Transverse colon (tissue), 4 donors: Measurements from ENCODE around the gene SPACA5. TPM values are rescaled to one million over a fixed set of nuclear protein-coding genes. Genes with fewer than 3 reads are reported as not detected.

Experiments used
- DNase-seq: peaks from one replicate; pipeline ENCODE4 v3.0.0-alpha.2; 2019
- H3K27ac ChIP-seq, 4 donors: fragments of 200-600 bp; sonication (generic); 2 replicates each; pipeline ENCODE4 v1.5.1; 2016 to 2018; ENCODE audit warnings: inconsistent platforms in 4 of 4
- H3K27me3 ChIP-seq: fragments of 200-600 bp; sonication (generic); 2 replicates; pipeline ENCODE4 v1.5.1; 2017; ENCODE audit warnings: inconsistent platforms
- H3K36me3 ChIP-seq, 4 donors: fragments of 200-600 bp; sonication (generic); 2 replicates each; pipeline ENCODE4 v1.5.1; 2017 to 2019; ENCODE audit warnings: inconsistent platforms in 4 of 4
- H3K4me1 ChIP-seq, 4 donors: fragments of 200-600 bp; sonication (generic); 2 replicates each; pipeline ENCODE4 v1.5.1; 2017 to 2020; ENCODE audit warnings: inconsistent platforms in 4 of 4
- H3K4me3 ChIP-seq, 4 donors: fragments of 200-600 bp; sonication (generic); 1 replicate in 1 of 4; 2 replicates in 3 of 4; pipeline versions ENCODE4 v1.5.1 to v1.6.1; 2017 to 2019; ENCODE audit warnings: inconsistent platforms in 4 of 4
- H3K9me3 ChIP-seq, 2 donors: fragments of 200-600 bp; sonication (generic); 2 replicates each; pipeline ENCODE4 v1.5.1; 2017 to 2019; ENCODE audit warnings: inconsistent platforms in 2 of 2
- EP300 ChIP-seq: sonication (generic); formaldehyde crosslinking; IDR thresholded peaks from one replicate; pipeline ENCODE4 v1.6.1; 2017; ENCODE audit warnings: antibody characterized with exemption, low read depth
- POLR2A ChIP-seq: fragments of 450-650 bp; IDR thresholded peaks from one replicate; pipeline ENCODE4 v1.6.1; 2016; ENCODE audit warnings: antibody characterized with exemption, mild to moderate bottlenecking, moderate library complexity
- POLR2AphosphoS5 ChIP-seq, 3 donors: sonication (generic); formaldehyde crosslinking; IDR thresholded peaks; one replicate each; pipeline ENCODE4 v1.6.1; 2016; ENCODE audit warnings: antibody characterized with exemption in 3 of 3
- WGBS, 2 donors: methylation state at CpG; one replicate each; pipeline ENCODE4 v1.1.5; 2018; ENCODE audit warnings: low coverage in 1 of 2; 5-methylcytosine and 5-hydroxymethylcytosine counted together
- in situ Hi-C, 4 donors: fragments of 200-750 bp; cut with MboI; loops; one replicate each; pipeline versions ENCODE4 v1.15.0 to v1.15.1; 2017; ENCODE audit warnings: low sequenced_read_pairs in 3 of 4, low pct_ligation_motif_present in 1 of 4, low pct_unique_long_range_greater_than_20kb in 1 of 4
- intact Hi-C: fragments of 100-400 bp; cut with DNase I; formaldehyde crosslinking; loops from one replicate; pipeline ENCODE4 v1.15.1; 2023; ENCODE audit warnings: low total_unique reads
- total RNA-seq, 4 donors: library from RNA; depleted of rRNA; stranded (reverse); fragments of >200 nt; gene quantifications; one replicate each; pipeline ENCODE4 v1.1.0, GENCODE V29; 2016
- TF ChIP-seq, protein P1 (sequence below), 5 experiments: fragments of 200-600 bp in 3 of 5; fragments of 450-650 bp in 2 of 5; sonication (generic) in 3 of 5; IDR thresholded peaks; 1 replicate in 2 of 5; 2 replicates in 3 of 5; pipeline ENCODE4 v1.5.1; 2016 to 2017; ENCODE audit warnings: antibody characterized with exemption in 5 of 5, inconsistent platforms in 3 of 5, mild to moderate bottlenecking in 2 of 5, moderate library complexity in 1 of 5

SPACA5 gene
- total RNA-seq, 4 donors from 2014 or later, result not detected

DNA sequence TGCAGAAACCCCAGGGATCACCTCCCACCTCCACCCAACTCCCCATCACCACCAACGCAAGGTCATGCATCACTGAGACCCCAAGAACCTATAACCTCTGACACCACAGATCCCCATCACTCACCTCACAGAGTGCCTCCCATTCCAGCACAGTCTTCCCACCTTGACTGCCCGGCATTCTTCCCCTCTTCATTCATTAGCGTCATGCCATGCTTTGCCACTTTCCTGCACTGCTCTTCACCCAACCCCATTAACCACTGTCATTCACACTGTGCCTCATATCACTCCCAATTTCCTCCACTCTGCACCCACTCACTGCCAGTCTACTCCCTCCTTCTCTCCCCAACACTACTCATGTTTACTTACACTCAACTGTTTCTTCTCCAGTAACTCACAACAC lies 33.6 kb upstream of the SPACA5 start:
- Histone ChIP-seq H3K27me3 (no peaks in the 10 kb centered on the region), H3K4me3 (no peak overlapping the region), H3K9me3 (peaks cover 5 to 19% of the 10 kb centered on the region in 2 donors), H3K4me1 (no peaks in the 10 kb centered on the region), H3K36me3 (peaks cover 0 to 16% (median 4%) of the 10 kb centered on the region in 4 donors), H3K27ac (no peak overlapping the region)
- TF ChIP-seq POLR2A, result no peak
- no peak for TF ChIP-seq EP300
- TF ChIP-seq POLR2AphosphoS5 (IDR thresholded peaks at IDR 0.05), result no peak
- TF ChIP-seq, protein P1, sequence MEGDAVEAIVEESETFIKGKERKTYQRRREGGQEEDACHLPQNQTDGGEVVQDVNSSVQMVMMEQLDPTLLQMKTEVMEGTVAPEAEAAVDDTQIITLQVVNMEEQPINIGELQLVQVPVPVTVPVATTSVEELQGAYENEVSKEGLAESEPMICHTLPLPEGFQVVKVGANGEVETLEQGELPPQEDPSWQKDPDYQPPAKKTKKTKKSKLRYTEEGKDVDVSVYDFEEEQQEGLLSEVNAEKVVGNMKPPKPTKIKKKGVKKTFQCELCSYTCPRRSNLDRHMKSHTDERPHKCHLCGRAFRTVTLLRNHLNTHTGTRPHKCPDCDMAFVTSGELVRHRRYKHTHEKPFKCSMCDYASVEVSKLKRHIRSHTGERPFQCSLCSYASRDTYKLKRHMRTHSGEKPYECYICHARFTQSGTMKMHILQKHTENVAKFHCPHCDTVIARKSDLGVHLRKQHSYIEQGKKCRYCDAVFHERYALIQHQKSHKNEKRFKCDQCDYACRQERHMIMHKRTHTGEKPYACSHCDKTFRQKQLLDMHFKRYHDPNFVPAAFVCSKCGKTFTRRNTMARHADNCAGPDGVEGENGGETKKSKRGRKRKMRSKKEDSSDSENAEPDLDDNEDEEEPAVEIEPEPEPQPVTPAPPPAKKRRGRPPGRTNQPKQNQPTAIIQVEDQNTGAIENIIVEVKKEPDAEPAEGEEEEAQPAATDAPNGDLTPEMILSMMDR (IDR thresholded peaks at IDR 0.05), result no peak
- DNase-seq, result no peak
- in situ Hi-C loops (no loop called here), intact Hi-C loops (no loop called here)
- WGBS, 2 donors, result 93% methylated on average over 3 of the region's 3 CpGs; no CpG with 5 or more reads in 1 of the 2 donors

DNA sequence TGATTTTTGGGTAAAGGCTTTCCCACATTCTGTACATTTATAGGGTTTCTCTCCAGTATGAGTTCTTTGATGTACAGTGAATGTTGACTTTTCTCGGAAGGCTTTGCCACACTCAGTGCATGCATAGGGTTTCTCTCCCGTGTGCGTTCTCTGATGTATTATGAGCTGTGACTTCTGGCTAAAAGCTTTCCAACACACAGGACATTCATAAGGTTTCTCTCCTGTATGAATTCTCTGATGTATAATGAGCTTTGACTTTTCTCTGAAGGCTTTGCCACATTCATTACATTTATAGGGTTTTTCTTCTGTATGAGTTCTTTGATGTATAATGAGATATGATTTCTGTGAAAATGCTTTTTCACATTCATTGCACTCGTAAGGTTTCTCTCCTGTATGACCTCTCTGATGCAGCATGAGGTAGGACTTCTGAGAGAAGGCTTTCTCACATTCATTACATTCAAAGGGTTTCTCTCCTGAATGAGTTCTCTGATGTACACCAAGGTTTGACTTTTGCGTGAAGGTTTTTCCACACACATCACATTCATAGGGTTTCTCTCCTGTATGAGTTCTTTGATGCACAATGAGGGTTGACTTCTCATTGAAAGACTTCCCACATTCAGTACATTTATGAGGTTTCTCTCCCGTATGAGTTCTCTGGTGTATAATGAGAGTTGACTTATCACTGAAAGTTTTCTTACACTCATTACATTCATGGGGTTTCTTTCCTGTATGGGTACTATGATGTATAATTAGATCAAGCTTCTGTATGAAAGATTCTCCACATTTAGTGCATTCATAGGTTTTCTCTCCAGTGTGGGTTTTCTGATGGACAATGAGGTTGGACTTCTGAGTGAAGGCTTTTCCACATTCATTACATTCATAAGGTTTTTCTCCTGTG lies 30.3 kb upstream of the SPACA5 start:
- no peaks in the 10 kb centered on the region for H3K4me1 ChIP-seq
- intact Hi-C loops (no loop called here), in situ Hi-C loops (no loop called here)
- 40 to 94% methylated on average over 1 to 6 of the region's 6 CpGs for WGBS, 2 donors
- no peak overlapping the region for H3K4me3 ChIP-seq
- no peak for DNase-seq
- H3K36me3 ChIP-seq, result peaks cover 0 to 38% (median 9%) of the 10 kb centered on the region in 4 donors
- TF ChIP-seq POLR2A (no peak), EP300 (no peak), POLR2AphosphoS5 (IDR thresholded peaks at IDR 0.05) (no peak)
- TF ChIP-seq, protein P1 (IDR thresholded peaks at IDR 0.05), result no peak
- no peak overlapping the region for H3K27ac ChIP-seq
- peaks cover 5 to 19% of the 10 kb centered on the region in 2 donors for H3K9me3 ChIP-seq
- no peaks in the 10 kb centered on the region for H3K27me3 ChIP-seq

DNA sequence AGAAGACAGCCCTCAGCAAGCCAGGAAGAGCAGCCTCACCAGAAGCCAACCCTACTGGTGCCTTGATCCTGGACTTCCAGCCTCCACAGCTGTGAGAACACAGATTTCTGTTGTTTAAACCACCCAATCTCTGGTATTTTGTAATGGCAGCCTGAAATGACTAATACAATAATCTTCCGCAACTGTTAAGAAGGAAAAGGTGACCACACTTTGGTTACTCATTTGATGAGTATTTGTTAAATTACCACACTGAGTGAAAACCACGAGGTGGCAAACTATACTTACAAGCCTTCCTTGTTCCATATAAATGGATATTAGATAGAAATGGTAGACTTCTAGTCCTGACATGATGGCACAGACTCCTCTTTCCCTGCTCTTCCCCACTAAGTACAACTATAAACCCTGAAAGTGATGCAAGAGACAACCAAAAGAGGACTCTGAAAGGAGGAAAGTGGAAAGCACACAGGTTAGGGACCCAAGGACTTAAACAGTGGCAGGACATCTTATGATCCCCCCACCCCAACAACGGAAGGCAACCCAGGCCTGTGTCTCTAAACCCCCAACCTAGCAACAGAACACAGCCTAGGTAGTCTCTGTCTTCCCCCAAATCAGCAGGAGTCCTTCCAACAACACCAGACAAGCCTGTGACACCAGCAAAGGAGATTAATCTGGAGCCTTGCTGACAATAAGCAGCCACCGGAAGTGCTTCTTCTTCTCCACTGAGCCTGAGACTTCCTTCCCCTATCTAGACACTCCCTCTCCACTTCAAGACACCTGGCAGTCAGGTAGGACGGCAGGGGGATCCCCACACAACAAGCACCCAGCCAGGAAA lies 15.3 kb upstream of the SPACA5 start:
- 78% methylated on average over 5 of the region's 5 CpGs; no CpG with 5 or more reads in 1 of the 2 donors for WGBS, 2 donors
- Histone ChIP-seq H3K9me3 (no peaks in the 10 kb centered on the region), H3K4me1 (no peaks in the 10 kb centered on the region), H3K27ac (no peak overlapping the region), H3K27me3 (no peaks in the 10 kb centered on the region), H3K4me3 (no peak overlapping the region), H3K36me3 (no peaks in the 10 kb centered on the region)
- intact Hi-C loops, result no loop called here
- in situ Hi-C loops, result no loop called here
- DNase-seq, result no peak
- TF ChIP-seq EP300 (no peak), POLR2AphosphoS5 (IDR thresholded peaks at IDR 0.05) (no peak), POLR2A (no peak)
- TF ChIP-seq, protein P1 (IDR thresholded peaks at IDR 0.05), result no peak

DNA sequence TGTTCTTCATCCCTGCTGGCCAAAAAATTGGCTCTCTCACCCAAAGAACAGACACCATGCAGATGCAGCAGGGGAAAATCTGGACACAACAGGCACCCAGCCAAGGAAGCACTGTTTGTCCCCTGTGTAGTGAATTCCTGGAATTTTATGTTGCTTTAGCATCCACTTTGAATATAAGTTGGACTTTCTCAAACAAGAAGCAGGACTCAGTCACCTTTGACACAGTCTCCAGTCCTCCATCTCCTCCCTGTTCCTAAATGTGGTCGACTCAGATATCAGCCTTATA lies 14.8 kb upstream of the SPACA5 start:
- DNase-seq, result no peak
- in situ Hi-C loops (no loop called here), intact Hi-C loops (no loop called here)
- H3K27me3 ChIP-seq, result no peaks in the 10 kb centered on the region
- TF ChIP-seq POLR2AphosphoS5 (IDR thresholded peaks at IDR 0.05) (no peak), EP300 (no peak), POLR2A (no peak)
- TF ChIP-seq, protein P1 (IDR thresholded peaks at IDR 0.05), result no peak
- H3K9me3 ChIP-seq, result no peaks in the 10 kb centered on the region
- WGBS, 2 donors, result 82% methylated on average over 1 of the region's 1 CpG; no CpG with 5 or more reads in 1 of the 2 donors
- no peak overlapping the region for H3K4me3 ChIP-seq
- H3K36me3 ChIP-seq, result no peaks in the 10 kb centered on the region
- H3K4me1 ChIP-seq, result no peaks in the 10 kb centered on the region
- no peak overlapping the region for H3K27ac ChIP-seq
